ENCODE measurements around the gene KRTAP11-1. TPM values are rescaled to one million over a fixed set of nuclear protein-coding genes. Genes with fewer than 3 reads are reported as not detected.

Gene KRTAP11-1
- 0.41 TPM for total RNA-seq

GRCh38 chr21:30881480-30881879 is at the start of gene KRTAP11-1:
TSS of gene KRTAP11-1 (minus strand) at chr21:30881580. CDS start at chr21:30881524, 56 bp downstream.

Other genes starting within 250 kb of the KRTAP11-1 start
- gene KRTAP20-2, start 246.4 kb downstream of the KRTAP11-1 start, total RNA-seq: not detected
- not detected for gene KRTAP20-3, start 238.7 kb downstream of the KRTAP11-1 start, total RNA-seq
- gene KRTAP21-3, start 162.8 kb downstream of the KRTAP11-1 start, total RNA-seq: not detected
- not detected for gene KRTAP21-2, start 134.3 kb downstream of the KRTAP11-1 start, total RNA-seq
- gene KRTAP21-1, start 126.2 kb downstream of the KRTAP11-1 start, total RNA-seq: not detected
- not detected for gene KRTAP8-1, start 68.3 kb downstream of the KRTAP11-1 start, total RNA-seq
- gene KRTAP7-1, start 51.8 kb downstream of the KRTAP11-1 start, total RNA-seq: not detected
- gene KRTAP19-8, start 156.9 kb upstream of the KRTAP11-1 start, total RNA-seq: not detected

All from metanephros (tissue), 1 donor.